Liver (tissue), 9 donors: ENCODE results near the gene CDH22. TPM values are rescaled to one million over a fixed set of nuclear protein-coding genes. Genes with fewer than 3 reads are reported as not detected.
A peak's percentile ranks its signal among the peaks of the same experiment; 100 is the strongest.

Experiments used
- DNase-seq: peaks from one replicate; pipeline ENCODE4 v3.0.0-alpha.2; 2017; ENCODE audit warnings: low spot score
- H3K27ac ChIP-seq, 2 donors: one replicate each; pipeline ENCODE4 v1.7.0; 2013; ENCODE audit warnings: inconsistent platforms in 2 of 2, low read length in 2 of 2, control low read depth in 1 of 2, low read depth in 1 of 2, mild to moderate bottlenecking in 1 of 2
- H3K27me3 ChIP-seq, 4 donors: one replicate each; pipeline versions ENCODE4 v1.6.1 to v1.7.0; 2013; ENCODE audit warnings: low read length in 3 of 4, inconsistent platforms in 1 of 4, mild to moderate bottlenecking in 1 of 4, moderate library complexity in 1 of 4; ENCODE audit not compliant: control insufficient read depth in 4 of 4, insufficient read depth in 4 of 4
- H3K36me3 ChIP-seq, 4 donors: one replicate each; pipeline versions ENCODE4 v1.6.1 to v1.7.0; 2013; ENCODE audit warnings: low read length in 3 of 4, mild to moderate bottlenecking in 3 of 4, low read depth in 1 of 4, moderate library complexity in 1 of 4; ENCODE audit not compliant: control insufficient read depth in 4 of 4, insufficient read depth in 3 of 4
- H3K4me1 ChIP-seq, 4 donors: one replicate each; pipeline versions ENCODE4 v1.6.1 to v1.7.0; 2013; ENCODE audit warnings: low read length in 3 of 4, mild to moderate bottlenecking in 3 of 4, moderate library complexity in 1 of 4; ENCODE audit not compliant: control insufficient read depth in 4 of 4, insufficient read depth in 4 of 4
- H3K4me3 ChIP-seq, 3 donors: one replicate each; pipeline versions ENCODE4 v1.6.1 to v1.7.0; 2013; ENCODE audit warnings: low read length in 3 of 3, control low read depth in 1 of 3, low read depth in 1 of 3, mild to moderate bottlenecking in 1 of 3
- H3K9ac ChIP-seq, 2 donors: one replicate each; pipeline ENCODE4 v1.7.0; 2013; ENCODE audit warnings: low read length in 2 of 2, mild to moderate bottlenecking in 2 of 2, moderate library complexity in 2 of 2, control low read depth in 1 of 2, low read depth in 1 of 2
- H3K9me3 ChIP-seq, 4 donors: one replicate each; pipeline versions ENCODE4 v1.6.1 to v1.7.0; 2013; ENCODE audit warnings: low read length in 3 of 4; ENCODE audit not compliant: control insufficient read depth in 4 of 4
- EGR1 ChIP-seq, 2 donors: IDR thresholded peaks; 2 replicates each; pipeline ENCODE4 v1.6.1; 2016 to 2018; ENCODE audit warnings: antibody characterized with exemption in 2 of 2, low read depth in 2 of 2
- FOXA1 ChIP-seq: IDR thresholded peaks from 2 replicates; pipeline ENCODE4 v1.6.1; 2016; ENCODE audit warnings: antibody characterized with exemption
- GABPA ChIP-seq, 2 donors: IDR thresholded peaks in 1 of 2; conservative IDR thresholded peaks in 1 of 2; 2 replicates each; pipeline ENCODE4 v1.6.1; 2016; ENCODE audit warnings: antibody characterized with exemption in 2 of 2, mild to moderate bottlenecking in 1 of 2, moderate library complexity in 1 of 2
- HNF4A ChIP-seq, 2 donors: conservative IDR thresholded peaks; 2 replicates each; pipeline ENCODE4 v1.6.1; 2016; ENCODE audit warnings: antibody characterized with exemption in 2 of 2, mild to moderate bottlenecking in 2 of 2
- JUND ChIP-seq, 2 donors: IDR thresholded peaks; 2 replicates each; pipeline ENCODE4 v1.6.1; 2016; ENCODE audit warnings: antibody characterized with exemption in 2 of 2
- NR2F2 ChIP-seq: IDR thresholded peaks from 2 replicates; pipeline ENCODE4 v1.6.1; 2016; ENCODE audit warnings: antibody characterized with exemption
- RAD21 ChIP-seq, 2 donors: IDR thresholded peaks; 2 replicates each; pipeline ENCODE4 v1.6.1; 2016; ENCODE audit warnings: antibody characterized with exemption in 2 of 2, mild to moderate bottlenecking in 2 of 2
- REST ChIP-seq: IDR thresholded peaks from 2 replicates; pipeline ENCODE4 v1.6.1; 2016; ENCODE audit warnings: antibody characterized with exemption, mild to moderate bottlenecking
- RXRA ChIP-seq, 2 donors: IDR thresholded peaks; 2 replicates each; pipeline ENCODE4 v1.6.1; 2017 to 2018; ENCODE audit warnings: antibody characterized with exemption in 2 of 2, mild to moderate bottlenecking in 1 of 2
- TAF1 ChIP-seq: conservative IDR thresholded peaks from 2 replicates; pipeline ENCODE4 v1.6.1; 2016; ENCODE audit warnings: antibody characterized with exemption, mild to moderate bottlenecking
- WGBS: extraction: QIAGEN DNeasy Blood & Tissue Kit; methylation state at CpG from one replicate; pipeline ENCODE4 v1.1.7; 2013; 5-methylcytosine and 5-hydroxymethylcytosine counted together
- polyA plus RNA-seq, 2 donors: library from polyadenylated mRNA; stranded (reverse) in 1 of 2; unstranded in 1 of 2; fragments of 200-250 nt in 1 of 2; fragments of >200 nt in 1 of 2; fragmentation: Nextera tagmentation in 1 of 2; extraction: Ambion mirVana in 1 of 2; gene quantifications; one replicate each; pipeline versions ENCODE4 v1.2.1 to v1.2.3, GENCODE V29; 2013 to 2015
- total RNA-seq, 2 donors: library from RNA; depleted of rRNA; stranded (reverse); fragments of >200 nt; gene quantifications; one replicate each; pipeline ENCODE4 v1.2.3, GENCODE V29; 2014
- TF ChIP-seq, protein P1 (sequence below): IDR thresholded peaks from 2 replicates; pipeline ENCODE4 v1.6.1; 2016; ENCODE audit warnings: antibody characterized with exemption
- TF ChIP-seq, protein P2 (sequence below): IDR thresholded peaks from 2 replicates; pipeline ENCODE4 v1.6.1; 2016; ENCODE audit warnings: antibody characterized with exemption
- donor health status: healthy.
- donor health status: healthy.
- donor health status: healthy.
- donor health status: healthy.
- donor health status: healthy.

The CDH22 gene
- total and polyA plus RNA-seq, 4 donors, result 0.02 TPM; not detected in 3

DNA sequence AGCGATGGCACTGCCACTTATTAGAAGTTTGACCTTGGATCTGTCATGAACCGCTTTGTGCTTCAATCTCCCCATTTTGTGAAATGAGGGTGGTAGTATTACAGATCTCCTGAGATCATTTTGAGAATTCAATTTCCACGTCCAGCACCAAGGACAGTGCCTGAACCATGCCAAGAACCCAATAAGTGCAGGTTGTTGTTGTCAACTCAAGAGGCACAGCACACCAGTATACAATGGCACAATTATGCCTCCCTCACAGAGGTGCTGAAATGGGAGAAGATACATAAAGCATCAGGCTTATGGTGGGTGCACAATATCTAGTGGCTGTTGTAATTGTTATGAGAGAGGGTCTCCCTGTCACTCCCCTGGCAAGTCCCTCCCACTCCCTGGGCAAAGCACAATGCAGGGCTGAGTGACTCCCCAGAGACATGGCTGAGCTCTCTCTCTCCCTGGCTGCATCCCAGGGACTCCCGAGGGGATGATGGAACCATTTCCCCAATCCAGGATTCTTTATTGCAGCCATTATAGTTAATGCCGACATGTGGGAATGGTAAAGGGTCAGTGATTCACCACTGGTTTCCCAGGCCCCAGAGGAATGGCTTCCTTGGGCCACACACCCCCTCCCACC lies 78.7 kb downstream of the CDH22 start:
- Histone ChIP-seq H3K36me3 (no peaks in the 10 kb centered on the region), H3K27me3 (peaks cover 0 to 9% (median under 1%) of the 10 kb centered on the region in 4 donors), H3K9ac (no peak overlapping the region), H3K4me1 (no peaks in the 10 kb centered on the region), H3K9me3 (no peaks in the 10 kb centered on the region), H3K4me3 (no peak overlapping the region), H3K27ac (no peak overlapping the region)
- WGBS, result 49% methylated on average over 5 of the region's 5 CpGs
- DNase-seq, result no peak
- no peak for TF ChIP-seq NR2F2
- no peak for TF ChIP-seq RXRA (IDR thresholded peaks at IDR 0.05)
- TF ChIP-seq TAF1, result no peak
- TF ChIP-seq REST, result peak; percentile 78
- TF ChIP-seq RAD21 (IDR thresholded peaks at IDR 0.05), result no peak
- no peak for TF ChIP-seq FOXA1
- TF ChIP-seq, protein P1, sequence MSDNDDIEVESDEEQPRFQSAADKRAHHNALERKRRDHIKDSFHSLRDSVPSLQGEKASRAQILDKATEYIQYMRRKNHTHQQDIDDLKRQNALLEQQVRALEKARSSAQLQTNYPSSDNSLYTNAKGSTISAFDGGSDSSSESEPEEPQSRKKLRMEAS, result no peak
- TF ChIP-seq JUND (IDR thresholded peaks at IDR 0.05), result no peak
- TF ChIP-seq GABPA (IDR thresholded peaks at IDR 0.05 in 1 of 2, conservative IDR thresholded peaks at IDR 0.05 in 1 of 2), result no peak

GRCh38 chr20:46228670-46229069 lies 79.6 kb downstream of the CDH22 start:
- 61% methylated on average over 8 of the region's 8 CpGs for WGBS
- Histone ChIP-seq H3K4me1 (no peaks in the 10 kb centered on the region), H3K27ac (no peak overlapping the region), H3K27me3 (peaks cover 0 to 9% (median under 1%) of the 10 kb centered on the region in 4 donors), H3K36me3 (no peaks in the 10 kb centered on the region), H3K4me3 (no peak overlapping the region), H3K9me3 (no peaks in the 10 kb centered on the region), H3K9ac (no peak overlapping the region)
- TF ChIP-seq GABPA (IDR thresholded peaks at IDR 0.05 in 1 of 2, conservative IDR thresholded peaks at IDR 0.05 in 1 of 2) (no peak), JUND (IDR thresholded peaks at IDR 0.05) (no peak), NR2F2 (no peak), REST (no peak), HNF4A (conservative IDR thresholded peaks at IDR 0.05) (no peak), EGR1 (IDR thresholded peaks at IDR 0.05; ENCODE audit: low read depth in 2 of 2) (no peak), RAD21 (IDR thresholded peaks at IDR 0.05) (no peak), TAF1 (no peak)
- TF ChIP-seq, protein P1, result no peak
- TF ChIP-seq, protein P2, sequence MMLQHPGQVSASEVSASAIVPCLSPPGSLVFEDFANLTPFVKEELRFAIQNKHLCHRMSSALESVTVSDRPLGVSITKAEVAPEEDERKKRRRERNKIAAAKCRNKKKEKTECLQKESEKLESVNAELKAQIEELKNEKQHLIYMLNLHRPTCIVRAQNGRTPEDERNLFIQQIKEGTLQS, result no peak
- no peak for DNase-seq
